HG02973 (cell line): Measurements from ENCODE around the gene SCT.

Source experiments
- ATAC-seq: cut with Tn5 transposase; IDR thresholded peaks from one replicate; pipeline ENCODE4 v1.9.1; 2021; ENCODE audit warnings: moderate library complexity; ENCODE audit not compliant: unreplicated experiment

The SCT gene

DNA sequence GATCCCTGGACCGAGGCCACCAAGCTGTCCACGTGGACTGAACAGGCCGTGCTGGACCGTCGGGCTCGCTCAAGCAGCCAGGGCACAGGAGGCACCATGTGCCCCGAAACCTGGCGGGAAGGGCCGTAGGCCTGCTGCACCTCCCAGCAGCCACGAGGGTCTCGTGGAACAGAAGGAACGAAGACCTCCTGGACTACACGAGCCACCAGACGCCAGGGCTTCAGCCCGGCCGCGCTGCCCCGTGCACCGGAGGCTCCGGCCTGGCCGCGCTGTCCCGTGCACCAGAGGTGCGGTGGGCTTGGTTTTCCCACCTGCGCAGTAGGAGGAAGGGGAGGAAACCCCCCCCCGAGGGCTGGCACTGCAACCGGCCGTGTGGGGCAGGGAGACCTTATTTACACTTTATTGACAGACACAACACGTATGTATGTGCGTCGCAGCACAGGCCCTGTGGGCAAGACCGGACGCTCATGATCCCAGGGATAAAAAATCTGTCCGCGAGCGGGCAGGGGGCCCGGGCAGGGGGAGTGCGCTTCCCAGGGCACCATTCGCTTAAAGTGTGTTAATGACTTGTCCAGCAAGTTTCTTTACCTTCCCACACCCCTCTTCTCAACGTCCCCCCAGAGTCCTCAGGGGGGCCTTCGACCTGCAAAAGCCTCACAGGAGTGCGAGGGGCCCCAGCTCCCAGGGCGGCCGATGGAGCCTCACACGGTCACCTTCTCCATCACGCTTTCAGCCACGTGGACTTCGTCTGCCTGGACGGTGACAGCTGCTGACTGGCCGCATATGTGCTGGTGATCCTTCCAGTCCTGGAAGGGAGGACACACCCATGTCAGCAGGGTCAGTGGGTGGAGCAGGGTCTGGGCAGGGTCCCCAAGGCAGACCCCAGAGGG lies 17.1 kb upstream of the SCT start:
- ATAC-seq: no peak

GRCh38 chr11:643366-643765 lies 16.4 kb upstream of the SCT start:
- ATAC-seq: no peak

- ATAC-seq: no peak
Observed at GRCh38 chr11:641806-642370, 14.9 kb upstream of the SCT start.

GRCh38 chr11:640021-640706 lies 13.2 kb upstream of the SCT start:
- no peak for ATAC-seq

GRCh38 chr11:639332-639955 lies 12.5 kb upstream of the SCT start:
- no peak for ATAC-seq

GRCh38 chr11:638631-639331 lies 11.8 kb upstream of the SCT start:
- no peak for ATAC-seq

- ATAC-seq: no peak
Observed at GRCh38 chr11:637593-638521, 10.9 kb upstream of the SCT start.

- no peak for ATAC-seq
Observed at GRCh38 chr11:637333-637592, 10.3 kb upstream of the SCT start.

GRCh38 chr11:636511-637332 lies 9.7 kb upstream of the SCT start, which contains the start of gene DRD4:
TSS of gene DRD4 (plus strand) at chr11:637269. CDS start at chr11:637305, 36 bp downstream.
- ATAC-seq: no peak

DNA sequence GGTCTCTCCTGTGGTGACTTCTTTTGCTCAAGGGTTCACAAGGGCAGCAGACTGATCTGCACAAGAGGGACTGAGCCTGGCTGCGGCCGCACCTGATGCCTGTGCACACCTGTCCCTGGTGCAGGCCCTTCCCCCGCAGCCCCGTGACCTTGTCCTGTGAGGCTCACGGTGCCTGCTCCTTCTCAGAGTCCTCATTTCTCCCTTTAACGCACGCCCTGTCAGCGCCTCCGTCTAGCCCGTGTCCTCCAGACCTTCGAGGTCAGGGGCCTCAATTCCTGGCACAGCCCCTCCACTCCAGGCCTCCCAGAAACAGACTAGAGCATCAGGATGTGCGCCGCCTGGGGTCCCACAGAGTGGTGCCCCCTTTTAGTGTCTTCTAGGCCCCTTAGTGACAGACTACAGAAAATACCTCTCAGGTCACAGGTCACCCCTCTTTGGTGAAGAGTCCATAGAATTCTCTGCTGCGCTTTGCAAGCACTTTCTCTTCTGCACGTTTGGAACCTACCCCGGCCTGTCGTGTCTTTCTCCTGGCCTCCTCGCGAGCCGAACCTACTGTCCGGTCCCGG lies 9.0 kb upstream of the SCT start:
- no peak for ATAC-seq

DNA sequence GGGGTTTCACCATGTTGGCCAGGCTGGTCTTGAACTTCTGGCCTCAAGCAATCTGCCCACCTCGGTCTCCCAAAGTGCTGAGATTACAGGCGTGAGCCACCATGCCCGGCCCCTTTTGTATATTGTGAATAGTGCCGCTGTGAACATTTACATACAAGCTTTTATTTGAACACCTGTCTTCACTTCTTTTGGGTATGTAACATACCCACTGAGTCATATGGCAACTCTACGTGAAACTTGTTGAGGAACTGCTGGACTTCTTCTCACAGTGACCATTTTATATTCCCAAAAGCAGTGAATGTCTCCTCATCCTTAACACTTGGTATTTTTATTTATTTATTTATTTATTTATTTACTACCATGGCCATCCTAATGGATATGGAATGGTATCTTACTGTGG lies 3.9 kb upstream of the SCT start:
- ATAC-seq: no peak

- ATAC-seq: no peak
Observed at GRCh38 chr11:629237-629583, 2.2 kb upstream of the SCT start.

DNA sequence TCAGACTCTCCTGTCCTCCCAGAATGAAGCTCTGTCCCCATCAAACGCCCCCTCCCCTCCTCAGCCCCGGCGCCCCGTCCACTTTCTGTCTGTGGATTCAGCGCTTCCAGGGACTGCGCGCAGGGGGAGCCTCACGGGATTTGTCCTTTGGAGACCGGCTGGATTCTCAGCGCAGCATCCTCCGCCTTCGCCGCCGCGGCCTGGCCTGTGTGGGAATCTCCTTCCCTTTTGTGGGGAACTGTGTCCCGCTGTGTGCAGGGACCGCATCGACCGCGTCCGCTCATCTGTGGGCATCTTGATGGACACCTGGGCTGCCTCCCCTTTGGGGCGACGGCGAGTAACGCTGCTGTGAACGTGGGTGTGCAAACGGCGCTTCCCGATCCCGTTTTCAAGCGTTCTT lies 1.1 kb upstream of the SCT start:
- ATAC-seq: no peak

DNA sequence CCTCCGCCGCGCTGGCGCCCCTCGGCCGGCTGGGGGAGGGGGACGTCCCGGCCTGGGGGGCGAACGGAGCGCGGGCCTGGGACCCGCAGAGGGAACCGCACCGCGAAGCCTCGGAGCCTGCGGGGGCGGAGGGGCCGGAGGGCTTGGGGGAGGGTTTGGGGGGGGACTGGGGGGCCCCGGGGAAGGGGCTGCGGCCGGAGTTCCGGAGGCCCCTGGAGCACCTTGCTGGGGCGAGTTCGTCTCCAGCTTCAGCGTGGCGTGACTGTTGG lies 261 bp upstream of the SCT start:
- no peak for ATAC-seq

GRCh38 chr11:625636-626268 lies 1.2 kb downstream of the SCT start:
- no peak for ATAC-seq

GRCh38 chr11:624705-625635 lies 2.0 kb downstream of the SCT start, which contains the start of gene CDHR5:
TSS of gene CDHR5 (minus strand) at chr11:624955. CDS start at chr11:624902, 53 bp downstream.
- ATAC-seq: no peak

DNA sequence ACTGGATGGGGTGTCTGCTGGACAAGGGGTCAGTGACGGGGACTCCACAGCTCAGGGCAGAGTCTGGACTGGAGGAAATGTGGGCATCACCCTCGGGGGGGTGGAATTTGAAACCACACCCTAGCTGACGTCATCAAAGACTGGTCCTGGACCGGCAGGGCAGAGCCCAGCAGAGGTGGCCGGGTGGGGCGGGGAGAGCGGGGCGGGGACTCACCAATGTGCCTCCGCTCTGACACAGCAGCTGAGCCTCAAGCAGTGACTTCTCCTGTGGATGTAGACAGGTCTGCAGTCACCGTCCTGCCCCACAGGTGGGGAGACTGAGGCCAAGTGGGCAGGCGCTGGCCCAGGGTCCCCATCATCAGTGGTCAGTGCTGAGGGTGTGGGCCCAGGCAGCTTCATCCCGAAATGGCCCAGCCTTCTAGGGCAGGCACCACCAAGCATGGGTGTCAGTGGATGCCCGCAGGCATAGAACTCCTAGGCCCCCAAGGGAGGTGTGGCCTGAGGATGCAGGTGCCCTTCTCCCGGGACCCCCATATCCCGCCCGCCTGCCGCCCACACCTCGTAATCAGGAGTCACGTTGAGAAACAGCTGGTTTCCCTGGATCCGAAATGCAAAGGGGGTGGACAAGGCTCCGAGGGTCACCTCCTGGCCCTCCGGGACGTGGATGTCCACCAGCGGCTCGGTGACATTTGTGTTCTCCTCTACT lies 2.8 kb downstream of the SCT start:
- no peak for ATAC-seq
